Hematopoietic multipotent progenitor cell treated with erythropoietin and hydrocortisone succinate and interleukin-3 and kit ligand, for 8 days (in vitro differentiated cells): ENCODE results near the gene E4F1.
"Not testable (repeated sequence)": the region's sequence is repeated elsewhere in the genome, so short reads cannot be mapped to it uniquely, and the experiment has no call there.

Experiments
- DNase-seq: peaks from one replicate; pipeline ENCODE4 v3.0.0-alpha.2; 2015

E4F1 gene

DNA sequence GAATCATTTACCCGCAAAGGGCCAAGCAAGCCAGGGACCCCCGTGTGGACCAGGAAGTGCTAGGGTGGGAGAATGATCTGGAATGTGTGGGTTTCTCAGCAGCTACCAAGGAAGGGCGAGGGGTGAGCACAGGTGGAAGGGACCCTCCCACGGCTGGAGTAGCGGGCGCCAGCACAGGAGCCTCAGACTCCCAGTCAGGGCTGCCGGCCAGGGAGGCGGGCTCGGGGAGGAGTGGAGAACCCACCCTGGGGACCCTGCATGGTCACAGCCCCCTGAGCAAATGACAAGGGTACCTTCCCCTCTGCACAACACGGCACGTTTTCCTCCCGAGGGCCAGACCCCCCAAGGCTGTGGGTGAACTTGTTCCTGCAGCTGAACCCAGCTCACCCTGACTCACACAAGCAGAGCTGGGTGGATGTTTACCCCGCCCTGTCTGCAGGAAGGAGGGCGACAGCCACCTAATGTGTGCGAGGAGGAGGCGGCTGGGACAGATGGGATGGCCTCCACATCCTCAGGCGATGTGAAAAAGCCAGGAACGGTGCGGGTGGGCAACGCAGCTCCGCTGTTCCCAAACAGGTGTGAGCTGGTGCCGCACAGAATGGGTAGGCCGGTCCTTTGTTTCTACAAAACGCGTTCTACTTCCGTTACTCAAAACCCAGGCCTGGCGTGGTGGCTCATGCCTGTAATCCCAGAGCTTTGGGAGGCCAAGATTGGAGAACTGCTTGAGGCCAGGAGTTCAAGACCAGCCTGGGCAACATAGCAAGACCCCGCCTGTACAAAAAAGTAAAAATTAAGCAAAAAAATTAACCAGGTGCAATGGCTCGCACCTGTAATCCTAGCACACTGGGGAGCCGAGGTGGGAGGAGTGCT is 21.8 kb downstream of the E4F1 start:
- DNase-seq = no peak

DNA sequence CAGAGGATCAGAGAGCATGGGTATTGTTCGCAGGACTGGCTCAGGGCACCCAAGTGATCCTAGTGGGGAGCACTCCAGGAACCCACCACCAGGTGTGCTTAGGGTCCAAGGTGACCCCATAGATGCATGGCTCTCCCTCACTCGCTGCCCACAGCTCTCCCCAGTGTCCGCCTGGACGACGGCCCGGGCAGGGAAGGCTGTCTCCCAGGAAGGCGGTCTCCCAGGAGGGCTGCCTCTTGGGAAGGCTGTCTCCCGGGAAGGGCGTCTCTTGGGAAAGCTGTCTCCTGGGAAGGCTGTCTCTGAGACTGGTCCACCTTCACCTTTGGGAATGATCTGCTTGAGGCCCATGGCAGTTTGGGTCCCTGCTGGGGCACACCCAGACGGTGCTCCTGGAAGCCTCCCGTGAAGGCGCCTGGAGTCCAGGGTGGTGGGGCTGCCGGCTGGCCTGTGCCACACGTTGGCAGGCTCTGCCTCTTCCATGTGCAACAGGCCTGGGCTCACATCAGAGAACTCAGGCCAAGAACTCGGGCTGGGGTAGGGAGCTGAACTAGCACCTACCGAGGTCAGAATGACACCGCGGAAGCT is 23.0 kb downstream of the E4F1 start:
- no peak for DNase-seq

DNA sequence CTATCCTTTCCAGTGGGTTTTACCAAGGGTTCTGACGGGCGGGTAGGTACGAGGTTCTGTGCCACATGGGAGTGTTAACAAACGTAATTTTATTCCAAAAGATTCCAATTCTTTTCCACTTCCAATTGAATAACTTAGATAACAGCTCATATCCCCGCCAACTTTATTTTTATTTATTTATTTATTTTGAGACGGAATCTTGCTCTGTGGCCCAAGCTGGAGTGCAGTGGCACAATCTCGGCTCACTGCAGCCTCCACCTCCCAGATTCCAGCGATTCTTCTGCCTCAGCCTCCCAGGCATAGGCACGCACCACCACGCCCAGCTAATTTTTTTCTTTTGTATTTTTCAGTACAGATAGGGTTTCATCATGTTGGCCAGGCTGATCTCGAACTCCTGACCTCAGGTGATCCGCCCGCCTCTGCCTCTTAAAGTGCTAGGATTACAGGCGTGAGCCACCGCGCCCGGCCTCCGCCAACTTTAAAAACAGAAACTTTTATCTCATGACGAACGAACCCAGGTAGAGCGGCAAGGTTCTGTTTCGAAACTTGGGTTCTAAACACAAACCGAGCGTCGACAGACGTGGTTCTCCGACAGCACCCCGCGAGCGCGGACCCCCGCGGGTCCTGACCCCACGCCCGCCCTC is 27.4 kb downstream of the E4F1 start:
- DNase-seq = peak; percentile 58

DNA sequence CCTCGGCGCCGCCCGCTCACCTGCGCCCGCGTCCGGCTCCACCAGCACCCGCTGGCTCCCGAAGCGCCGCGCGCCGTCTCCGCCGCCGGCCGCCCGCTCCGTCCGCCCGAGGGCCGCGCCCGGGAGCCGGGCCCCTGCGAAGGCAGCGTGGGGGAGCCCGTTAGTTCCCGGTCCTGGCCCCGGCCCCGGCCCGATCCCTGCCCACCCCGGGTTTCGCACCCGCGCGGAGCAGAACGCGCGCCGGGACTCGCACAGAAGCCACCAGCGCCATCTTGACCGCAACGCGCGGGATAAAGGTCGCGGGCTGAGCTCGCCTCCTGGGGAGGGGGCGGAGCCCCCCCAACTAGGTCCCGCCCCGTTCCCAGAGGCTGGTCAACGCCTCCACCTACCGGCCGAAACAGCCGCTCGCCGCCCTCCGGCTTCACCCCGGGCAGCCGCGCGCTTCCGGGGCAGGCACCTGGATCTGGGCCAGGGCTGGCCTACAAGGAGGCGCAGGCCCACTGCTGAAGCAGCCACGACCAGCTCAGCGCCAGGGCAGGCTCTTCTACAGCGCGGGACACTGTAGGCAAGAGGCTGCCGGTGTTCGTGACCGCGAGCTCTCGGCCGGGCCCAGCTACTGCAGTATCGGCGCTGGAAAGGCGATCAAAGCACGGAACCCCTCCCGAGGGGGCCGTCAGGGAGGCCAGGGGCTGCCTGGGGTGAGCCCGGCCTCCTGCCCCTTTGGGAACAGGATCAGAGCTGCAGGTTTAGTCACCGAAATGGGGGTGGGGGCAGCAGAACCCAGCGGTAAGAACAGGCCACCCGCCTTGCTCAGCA is 28.1 kb downstream of the E4F1 start, which contains the start of gene ECI1:
ECI1 (minus strand) TSS at position 292 of the 816 bp plus-strand sequence; CDS start at position 271, 21 bp downstream.
- peak; percentile 94 for DNase-seq

DNA sequence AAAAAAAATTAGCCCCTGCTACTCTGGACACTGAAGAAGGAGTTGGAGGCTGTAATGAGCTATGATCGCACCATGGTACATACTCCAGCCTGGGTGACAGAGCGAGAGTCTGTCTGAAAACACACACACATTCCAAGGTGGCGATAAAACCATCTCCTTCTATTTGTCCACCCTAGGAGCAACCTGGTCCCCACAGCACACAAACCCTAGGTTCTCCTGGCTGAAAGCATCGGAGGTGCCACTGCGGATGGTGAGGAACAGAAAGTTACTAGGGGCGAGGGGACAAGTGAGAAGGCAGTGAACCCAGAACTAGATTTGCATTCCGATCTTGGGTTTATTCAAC is 29.4 kb downstream of the E4F1 start:
- no peak for DNase-seq

GRCh38 chr16:2253293-2253692 is 29.9 kb downstream of the E4F1 start:
- DNase-seq = no peak

DNA sequence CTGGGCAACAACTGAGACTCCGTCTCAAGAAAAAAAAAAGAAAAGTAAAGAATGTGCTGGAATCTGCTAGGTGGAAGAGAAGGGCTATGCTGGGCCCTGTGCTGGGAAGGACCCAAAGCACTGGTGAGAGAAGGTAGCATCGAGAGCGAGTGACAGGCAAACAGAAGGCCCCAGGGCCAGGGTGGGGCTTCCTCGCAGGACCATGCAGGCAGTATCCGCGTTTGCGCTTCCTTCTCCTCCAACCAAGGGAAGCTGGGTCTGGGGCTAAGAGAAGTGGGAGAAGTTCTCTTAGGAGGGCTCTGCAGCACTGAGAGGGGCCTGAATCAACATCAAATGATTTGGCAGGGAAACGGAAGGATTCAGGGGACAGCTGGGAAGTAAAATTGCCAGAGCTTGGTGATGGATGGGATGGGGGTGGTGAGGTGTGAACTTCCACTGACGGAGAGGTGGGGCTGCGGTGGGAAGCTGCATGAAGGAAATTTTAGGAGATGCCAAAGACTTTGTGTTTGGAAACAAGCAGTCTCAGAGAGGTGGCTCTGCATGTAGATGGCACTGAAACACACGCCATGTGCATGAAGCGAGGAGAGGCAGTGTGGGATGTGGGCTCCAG is 33.2 kb downstream of the E4F1 start:
- DNase-seq = no peak

DNA sequence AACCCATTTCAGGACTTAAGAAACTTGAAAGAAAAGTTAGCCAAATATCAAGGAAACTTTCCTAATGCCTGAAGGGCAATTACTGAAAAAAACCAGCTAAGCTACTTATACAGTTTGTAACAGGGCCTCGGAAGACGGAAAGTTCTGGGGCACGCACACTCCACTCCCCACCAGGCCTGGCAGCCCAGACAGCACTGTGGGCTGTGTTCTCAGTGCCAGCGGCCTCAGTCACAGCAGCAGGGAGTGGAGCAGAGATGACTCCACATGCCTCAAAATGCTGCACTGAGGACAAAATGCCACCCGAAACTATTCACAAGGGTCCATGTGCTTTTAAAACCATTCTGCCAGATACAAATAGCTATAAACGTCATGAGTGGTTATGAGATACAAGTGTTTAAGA is 34.3 kb downstream of the E4F1 start:
- no peak for DNase-seq

- not testable (repeated sequence) for DNase-seq
Observed at GRCh38 chr16:2258530-2258929, 35.1 kb downstream of the E4F1 start.

- no peak for DNase-seq
Observed at GRCh38 chr16:2260250-2260649, 36.9 kb downstream of the E4F1 start.

- not testable (repeated sequence) for DNase-seq
Observed at GRCh38 chr16:2263026-2263425, 39.6 kb downstream of the E4F1 start.

DNA sequence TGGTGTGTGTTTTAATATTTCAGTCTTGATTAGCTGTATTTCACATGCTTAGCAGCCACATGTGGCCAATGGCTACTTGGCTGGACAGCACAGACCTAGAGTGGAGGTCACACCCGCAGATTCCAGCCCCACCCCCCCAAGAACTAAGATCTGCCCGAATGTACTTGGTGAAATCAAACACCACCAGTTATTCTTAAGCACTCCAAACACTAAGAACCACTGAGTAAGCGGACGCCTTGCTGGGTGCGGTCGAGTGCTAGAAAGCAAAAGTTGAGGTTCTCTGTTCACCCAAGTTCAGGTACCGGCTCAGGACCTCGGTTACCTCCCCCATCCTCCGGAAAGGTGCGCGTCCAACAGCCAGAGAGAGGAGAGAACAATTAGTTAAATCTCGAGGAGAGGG is 43.5 kb downstream of the E4F1 start:
- DNase-seq = peak; percentile 20

DNA sequence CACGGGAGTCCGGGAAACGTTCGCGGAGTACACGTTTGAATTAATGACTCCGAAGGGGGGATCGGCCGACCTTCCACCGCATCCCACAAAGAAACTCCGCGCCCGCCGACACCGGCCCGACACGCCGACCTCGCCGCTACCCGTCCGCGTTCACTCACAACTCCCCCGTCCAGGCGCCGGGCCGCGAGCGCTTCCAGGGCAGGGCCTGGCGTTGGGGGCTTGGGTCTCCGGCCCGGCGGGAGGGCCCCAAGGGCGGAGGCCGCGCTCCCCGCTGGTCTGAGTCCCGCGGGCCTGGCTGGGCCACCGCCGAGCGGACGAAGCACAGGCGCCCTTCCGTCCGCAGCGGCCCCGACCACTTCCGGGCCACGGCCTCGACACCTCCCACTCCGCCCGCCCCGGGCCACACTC is 44.1 kb downstream of the E4F1 start:
- DNase-seq = not testable (repeated sequence)

DNA sequence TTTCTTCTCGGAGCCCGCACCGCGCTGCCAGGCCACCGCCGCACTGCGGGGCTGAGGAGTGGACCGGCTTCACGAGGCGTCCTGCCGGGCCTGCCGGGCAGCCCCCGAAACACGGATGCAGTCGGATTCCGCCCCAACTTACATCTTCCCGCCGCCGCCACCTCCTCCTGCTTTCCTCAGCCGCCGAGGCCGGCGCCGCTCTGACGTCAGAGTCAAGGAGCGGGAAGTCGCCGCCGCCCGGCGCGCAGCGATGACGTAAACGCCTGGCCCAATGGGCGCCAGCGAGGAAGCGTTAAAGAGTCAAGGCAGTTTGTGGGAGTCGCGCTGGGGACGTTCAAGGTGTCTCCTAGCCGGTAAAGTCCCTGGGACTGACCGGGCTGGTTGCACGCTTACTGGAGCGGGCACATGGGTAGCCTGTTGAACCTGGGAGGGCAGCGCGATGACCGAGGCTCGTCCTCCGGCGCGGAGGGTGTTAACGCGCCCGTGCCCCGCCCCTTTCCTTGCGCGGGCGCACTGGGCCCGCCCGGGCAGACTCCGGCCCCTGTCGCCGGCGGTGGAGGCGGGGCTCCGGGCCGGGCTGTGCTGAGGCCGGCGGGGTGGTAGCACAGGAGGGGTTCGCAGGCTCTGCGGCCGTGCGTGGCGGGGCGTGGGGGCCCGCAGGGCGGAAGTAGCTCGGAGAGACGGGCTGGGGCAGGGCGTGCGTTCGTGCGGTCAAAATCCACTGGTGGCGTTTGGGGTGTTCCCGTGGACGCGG is 44.7 kb downstream of the E4F1 start, which contains the start of gene RNPS1:
RNPS1 (minus strand) TSS at position 214 of the 754 bp plus-strand sequence. CDS start 3,483 bp downstream, outside the sequence.
- peak; percentile 95 for DNase-seq

GRCh38 chr16:2270070-2270462 is 46.7 kb downstream of the E4F1 start:
- DNase-seq = no peak

GRCh38 chr16:2270588-2271470 is 47.4 kb downstream of the E4F1 start:
- DNase-seq = no peak

- DNase-seq = no peak
Observed at GRCh38 chr16:2271848-2272461, 48.6 kb downstream of the E4F1 start.

GRCh38 chr16:2273484-2273883 is 50.1 kb downstream of the E4F1 start:
- DNase-seq = no peak

GRCh38 chr16:2273931-2274330 is 50.5 kb downstream of the E4F1 start:
- DNase-seq = no peak
